ENCODE data around the gene MEGF6. TPM values are rescaled to one million over a fixed set of nuclear protein-coding genes. Genes with fewer than 3 reads are reported as not detected.

MEGF6 gene
- total RNA-seq: 0.59 and 1.1 TPM in 2 replicates

GRCh38 chr1:3611170-3612019, at the start of gene MEGF6:
MEGF6 (minus strand) TSS chr1:3611508; CDS start chr1:3611268, 240 bp downstream.

GRCh38 chr1:3651930-3652547, 40.7 kb upstream of the MEGF6 start, which contains the start of gene TP73:
TP73 (plus strand) TSS chr1:3652516; CDS start chr1:3682366, 29,850 bp downstream.

GRCh38 chr1:3649342-3650247, 38.3 kb upstream of the MEGF6 start, which contains the start of gene WRAP73:
WRAP73 (minus strand) TSS chr1:3650103; CDS start chr1:3649999, 104 bp downstream.

GRCh38 chr1:3624200-3625136, 13.2 kb upstream of the MEGF6 start, which contains the start of gene TPRG1L:
TPRG1L (plus strand) TSS chr1:3625015; CDS start chr1:3625073, 58 bp downstream.

GRCh38 chr1:3453891-3454810, 157.2 kb downstream of the MEGF6 start, which contains the start of gene ARHGEF16:
ARHGEF16 (plus strand) TSS chr1:3454665; CDS start chr1:3463085, 8,420 bp downstream.

Small RNA genes lying within 50 kb of the gene (small RNA-seq; reads per million reads assigned to genes)
- not detected for gene MIR551A

Other genes with a start within 250 kb of the MEGF6 start
- gene ARHGEF16, start 156.8 kb downstream of the MEGF6 start, total RNA-seq: under 0.01 and 1.2 TPM in 2 replicates
- 17.3 and 18.4 TPM in 2 replicates for gene TPRG1L, start 13.5 kb upstream of the MEGF6 start, total RNA-seq
- gene WRAP73, start 38.6 kb upstream of the MEGF6 start, total RNA-seq: 10.7 and 10.9 TPM in 2 replicates
- gene TP73, start 41.0 kb upstream of the MEGF6 start, total RNA-seq: under 0.01 TPM in 1 of 2 replicates, not detected in the other
- not detected in 2 replicates for gene CCDC27, start 140.9 kb upstream of the MEGF6 start, total RNA-seq
- gene SMIM1, start 161.2 kb upstream of the MEGF6 start, total RNA-seq: 0.39 TPM in 1 of 2 replicates, not detected in the other
- gene LRRC47, start 185.0 kb upstream of the MEGF6 start, total RNA-seq: 27.2 and 30.3 TPM in 2 replicates
- 17.3 and 19.9 TPM in 2 replicates for gene CEP104, start 245.7 kb upstream of the MEGF6 start, total RNA-seq
- 8.8 and 10.8 TPM in 2 replicates for gene DFFB, start 246.0 kb upstream of the MEGF6 start, total RNA-seq